ENCODE results near the gene COX7B2.

COX7B2 gene

GRCh38 chr4:46930891-46931290, 21.8 kb upstream of the COX7B2 start:
- no peaks in the 10 kb centered on the region for H3K9me3 Mint-ChIP-seq (ENCODE audit: low read depth)
- no peaks in the 10 kb centered on the region for H3K4me1 Mint-ChIP-seq (ENCODE audit: low read depth)

GRCh38 chr4:46927201-46927600, 18.2 kb upstream of the COX7B2 start:
- no peaks in the 10 kb centered on the region for H3K36me3 Mint-ChIP-seq
- H3K27me3 Mint-ChIP-seq = peaks cover 3% of the 10 kb centered on the region
- no peak overlapping the region for H3K4me3 Mint-ChIP-seq
- H3K9me3 Mint-ChIP-seq (ENCODE audit: low read depth) = no peaks in the 10 kb centered on the region
- no peaks in the 10 kb centered on the region for H3K4me1 Mint-ChIP-seq (ENCODE audit: low read depth)
- no peak overlapping the region for H3K27ac Mint-ChIP-seq

More at GRCh38 chr4:46930891-46931290, 21.8 kb upstream of the COX7B2 start:
- H3K36me3 Mint-ChIP-seq = no peaks in the 10 kb centered on the region
- peaks cover 3% of the 10 kb centered on the region for H3K27me3 Mint-ChIP-seq
- H3K27ac Mint-ChIP-seq = no peak overlapping the region
- H3K4me3 Mint-ChIP-seq = no peak overlapping the region

- peaks cover 3% of the 10 kb centered on the region for H3K27me3 Mint-ChIP-seq
- no peaks in the 10 kb centered on the region for H3K9me3 Mint-ChIP-seq (ENCODE audit: low read depth)
- H3K36me3 Mint-ChIP-seq = no peaks in the 10 kb centered on the region
- no peak overlapping the region for H3K27ac Mint-ChIP-seq
- H3K4me3 Mint-ChIP-seq = no peak overlapping the region
- H3K4me1 Mint-ChIP-seq (ENCODE audit: low read depth) = no peaks in the 10 kb centered on the region
Measured at GRCh38 chr4:46924789-46925529, 15.9 kb upstream of the COX7B2 start.

- H3K36me3 Mint-ChIP-seq = no peaks in the 10 kb centered on the region
- H3K27ac Mint-ChIP-seq = no peak overlapping the region
- H3K4me1 Mint-ChIP-seq (ENCODE audit: low read depth) = no peaks in the 10 kb centered on the region
- H3K4me3 Mint-ChIP-seq = no peak overlapping the region
- H3K27me3 Mint-ChIP-seq = no peaks in the 10 kb centered on the region
- no peaks in the 10 kb centered on the region for H3K9me3 Mint-ChIP-seq (ENCODE audit: low read depth)
Measured at GRCh38 chr4:46922205-46922604, 13.2 kb upstream of the COX7B2 start.

GRCh38 chr4:46908148-46908547, 897 bp downstream of the COX7B2 start:
- Mint-ChIP-seq H3K9me3 (ENCODE audit: low read depth) (no peaks in the 10 kb centered on the region), H3K4me1 (ENCODE audit: low read depth) (no peaks in the 10 kb centered on the region)

GRCh38 chr4:46900082-46900481, 9.0 kb downstream of the COX7B2 start:
- Mint-ChIP-seq H3K27ac (no peak overlapping the region), H3K36me3 (no peaks in the 10 kb centered on the region), H3K9me3 (ENCODE audit: low read depth) (peaks cover 4% of the 10 kb centered on the region), H3K27me3 (peaks cover 4% of the 10 kb centered on the region), H3K4me1 (ENCODE audit: low read depth) (no peaks in the 10 kb centered on the region), H3K4me3 (no peak overlapping the region)

More at GRCh38 chr4:46908148-46908547, 897 bp downstream of the COX7B2 start:
- H3K4me3 Mint-ChIP-seq = no peak overlapping the region
- H3K36me3 Mint-ChIP-seq = no peaks in the 10 kb centered on the region
- no peaks in the 10 kb centered on the region for H3K27me3 Mint-ChIP-seq
- H3K27ac Mint-ChIP-seq = no peak overlapping the region

GRCh38 chr4:46894826-46895225, 14.2 kb downstream of the COX7B2 start:
- Mint-ChIP-seq H3K36me3 (no peaks in the 10 kb centered on the region), H3K27me3 (peaks cover 2% of the 10 kb centered on the region), H3K9me3 (ENCODE audit: low read depth) (no peaks in the 10 kb centered on the region), H3K27ac (no peak overlapping the region), H3K4me1 (ENCODE audit: low read depth) (no peaks in the 10 kb centered on the region), H3K4me3 (no peak overlapping the region)

- Mint-ChIP-seq H3K27ac (no peak overlapping the region), H3K27me3 (no peaks in the 10 kb centered on the region), H3K36me3 (no peaks in the 10 kb centered on the region), H3K4me1 (ENCODE audit: low read depth) (no peaks in the 10 kb centered on the region), H3K4me3 (no peak overlapping the region), H3K9me3 (ENCODE audit: low read depth) (no peaks in the 10 kb centered on the region)
Measured at GRCh38 chr4:46890056-46890455, 19.0 kb downstream of the COX7B2 start.

- Mint-ChIP-seq H3K4me3 (no peak overlapping the region), H3K27ac (no peak overlapping the region), H3K27me3 (no peaks in the 10 kb centered on the region), H3K36me3 (no peaks in the 10 kb centered on the region), H3K4me1 (ENCODE audit: low read depth) (no peaks in the 10 kb centered on the region), H3K9me3 (ENCODE audit: low read depth) (no peaks in the 10 kb centered on the region)
Measured at GRCh38 chr4:46889410-46889809, 19.6 kb downstream of the COX7B2 start.

- no peak overlapping the region for H3K27ac Mint-ChIP-seq
- peaks cover 6% of the 10 kb centered on the region for H3K9me3 Mint-ChIP-seq (ENCODE audit: low read depth)
- no peaks in the 10 kb centered on the region for H3K36me3 Mint-ChIP-seq
- no peaks in the 10 kb centered on the region for H3K4me1 Mint-ChIP-seq (ENCODE audit: low read depth)
- H3K4me3 Mint-ChIP-seq = no peak overlapping the region
- no peaks in the 10 kb centered on the region for H3K27me3 Mint-ChIP-seq
Measured at GRCh38 chr4:46886711-46887110, 22.3 kb downstream of the COX7B2 start.

- Mint-ChIP-seq H3K4me3 (no peak overlapping the region), H3K27ac (no peak overlapping the region), H3K4me1 (ENCODE audit: low read depth) (no peaks in the 10 kb centered on the region), H3K36me3 (no peaks in the 10 kb centered on the region), H3K27me3 (peaks cover 2% of the 10 kb centered on the region), H3K9me3 (ENCODE audit: low read depth) (peaks cover 10% of the 10 kb centered on the region)
Measured at GRCh38 chr4:46878641-46879040, 30.4 kb downstream of the COX7B2 start.

- H3K36me3 Mint-ChIP-seq = no peaks in the 10 kb centered on the region
- no peak overlapping the region for H3K27ac Mint-ChIP-seq
- no peak overlapping the region for H3K4me3 Mint-ChIP-seq
- peaks cover 2% of the 10 kb centered on the region for H3K27me3 Mint-ChIP-seq
- peaks cover 4% of the 10 kb centered on the region for H3K9me3 Mint-ChIP-seq (ENCODE audit: low read depth)
- H3K4me1 Mint-ChIP-seq (ENCODE audit: low read depth) = no peaks in the 10 kb centered on the region
Measured at GRCh38 chr4:46874811-46875210, 34.2 kb downstream of the COX7B2 start.

GRCh38 chr4:46870411-46870810, 38.6 kb downstream of the COX7B2 start:
- H3K9me3 Mint-ChIP-seq (ENCODE audit: low read depth) = no peaks in the 10 kb centered on the region
- H3K27ac Mint-ChIP-seq = no peak overlapping the region
- no peaks in the 10 kb centered on the region for H3K36me3 Mint-ChIP-seq
- H3K4me3 Mint-ChIP-seq = no peak overlapping the region
- no peaks in the 10 kb centered on the region for H3K4me1 Mint-ChIP-seq (ENCODE audit: low read depth)
- H3K27me3 Mint-ChIP-seq = no peaks in the 10 kb centered on the region

- H3K4me3 Mint-ChIP-seq = no peak overlapping the region
- no peaks in the 10 kb centered on the region for H3K27me3 Mint-ChIP-seq
- no peaks in the 10 kb centered on the region for H3K36me3 Mint-ChIP-seq
- H3K4me1 Mint-ChIP-seq (ENCODE audit: low read depth) = no peaks in the 10 kb centered on the region
- H3K9me3 Mint-ChIP-seq (ENCODE audit: low read depth) = no peaks in the 10 kb centered on the region
- H3K27ac Mint-ChIP-seq = no peak overlapping the region
Measured at GRCh38 chr4:46856333-46856732, 52.7 kb downstream of the COX7B2 start.

- no peaks in the 10 kb centered on the region for H3K27me3 Mint-ChIP-seq
- H3K4me1 Mint-ChIP-seq (ENCODE audit: low read depth) = no peaks in the 10 kb centered on the region
- H3K27ac Mint-ChIP-seq = no peak overlapping the region
- H3K4me3 Mint-ChIP-seq = no peak overlapping the region
- H3K36me3 Mint-ChIP-seq = no peaks in the 10 kb centered on the region
- H3K9me3 Mint-ChIP-seq (ENCODE audit: low read depth) = no peaks in the 10 kb centered on the region
Measured at GRCh38 chr4:46852800-46853199, 56.2 kb downstream of the COX7B2 start.

- Mint-ChIP-seq H3K36me3 (no peaks in the 10 kb centered on the region), H3K27ac (no peak overlapping the region), H3K27me3 (no peaks in the 10 kb centered on the region), H3K9me3 (ENCODE audit: low read depth) (no peaks in the 10 kb centered on the region), H3K4me1 (ENCODE audit: low read depth) (no peaks in the 10 kb centered on the region), H3K4me3 (no peak overlapping the region)
Measured at GRCh38 chr4:46850026-46850425, 59.0 kb downstream of the COX7B2 start.
